ENCODE measurements around the gene ASB4. TPM values are rescaled to one million over a fixed set of nuclear protein-coding genes. Genes with fewer than 3 reads are reported as not detected.

Gene ASB4
- total and polyA plus RNA-seq, 8 donors, result 0.03 to 1.7 (median 0.28) TPM; not detected in 4

DNA sequence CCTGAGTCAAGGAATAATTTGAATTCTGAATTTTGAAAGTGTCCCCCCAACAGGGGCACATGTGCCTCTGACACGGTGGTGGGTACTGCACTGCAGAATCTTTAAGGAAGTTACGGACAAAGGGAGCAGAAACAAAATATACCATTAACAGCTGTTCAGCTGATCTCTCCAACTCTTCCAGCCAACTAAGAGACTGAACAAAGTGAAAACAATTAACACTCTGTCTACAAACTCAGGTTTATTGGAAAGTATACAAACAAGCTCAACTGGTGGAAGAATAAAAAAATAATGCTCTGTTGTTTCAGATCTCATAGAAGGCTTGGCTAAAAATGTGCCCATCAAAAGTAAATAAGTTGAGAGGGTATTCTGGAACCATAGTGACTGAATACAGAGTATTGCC, 34.4 kb downstream of the ASB4 start:
- peaks cover 0 to 4% (median 0%) of the 10 kb centered on the region in 3 donors for H3K27me3 ChIP-seq
- no peak for DNase-seq
- no peaks in the 10 kb centered on the region for H3K4me1 ChIP-seq
- no peaks in the 10 kb centered on the region for H3K36me3 ChIP-seq
- TF ChIP-seq, protein P1, sequence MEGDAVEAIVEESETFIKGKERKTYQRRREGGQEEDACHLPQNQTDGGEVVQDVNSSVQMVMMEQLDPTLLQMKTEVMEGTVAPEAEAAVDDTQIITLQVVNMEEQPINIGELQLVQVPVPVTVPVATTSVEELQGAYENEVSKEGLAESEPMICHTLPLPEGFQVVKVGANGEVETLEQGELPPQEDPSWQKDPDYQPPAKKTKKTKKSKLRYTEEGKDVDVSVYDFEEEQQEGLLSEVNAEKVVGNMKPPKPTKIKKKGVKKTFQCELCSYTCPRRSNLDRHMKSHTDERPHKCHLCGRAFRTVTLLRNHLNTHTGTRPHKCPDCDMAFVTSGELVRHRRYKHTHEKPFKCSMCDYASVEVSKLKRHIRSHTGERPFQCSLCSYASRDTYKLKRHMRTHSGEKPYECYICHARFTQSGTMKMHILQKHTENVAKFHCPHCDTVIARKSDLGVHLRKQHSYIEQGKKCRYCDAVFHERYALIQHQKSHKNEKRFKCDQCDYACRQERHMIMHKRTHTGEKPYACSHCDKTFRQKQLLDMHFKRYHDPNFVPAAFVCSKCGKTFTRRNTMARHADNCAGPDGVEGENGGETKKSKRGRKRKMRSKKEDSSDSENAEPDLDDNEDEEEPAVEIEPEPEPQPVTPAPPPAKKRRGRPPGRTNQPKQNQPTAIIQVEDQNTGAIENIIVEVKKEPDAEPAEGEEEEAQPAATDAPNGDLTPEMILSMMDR (IDR thresholded peaks at IDR 0.05), result no peak
- TF ChIP-seq POLR2A (IDR thresholded peaks at IDR 0.05) (no peak), EP300 (IDR thresholded peaks at IDR 0.05) (no peak), POLR2AphosphoS5 (IDR thresholded peaks at IDR 0.05) (no peak)
- intact Hi-C loops (cut with DNase I; ENCODE audit: low total_unique reads), result no loop called here
- 62 to 81% (median 67%) methylated on average over 2 of the region's 2 CpGs for WGBS, 5 donors
- no peaks in the 10 kb centered on the region for H3K9me3 ChIP-seq
- H3K27ac ChIP-seq, result no peak overlapping the region
- no peak overlapping the region for H3K4me3 ChIP-seq

DNA sequence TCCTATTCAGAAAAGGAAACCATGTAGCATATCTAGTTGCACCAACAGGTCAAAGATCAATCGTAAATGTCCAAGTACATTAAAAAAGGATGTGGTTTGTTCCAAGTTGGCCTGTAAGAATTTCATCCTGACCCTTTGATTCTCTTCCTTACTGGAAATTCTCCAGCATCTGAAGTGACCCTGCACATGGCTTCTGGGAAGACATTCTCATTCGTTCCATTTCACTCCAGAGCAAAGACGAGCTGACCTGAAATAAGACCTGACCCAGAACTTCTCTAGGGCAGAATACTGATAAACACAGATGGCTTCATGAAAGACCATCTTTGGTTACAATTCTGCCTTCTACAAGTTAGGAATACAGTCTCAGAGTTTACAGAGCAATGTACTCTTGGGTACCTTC, 39.8 kb downstream of the ASB4 start:
- no peak for DNase-seq
- Histone ChIP-seq H3K9me3 (no peaks in the 10 kb centered on the region), H3K4me3 (no peak overlapping the region), H3K27me3 (peaks cover 0 to 4% (median 0%) of the 10 kb centered on the region in 3 donors), H3K36me3 (no peaks in the 10 kb centered on the region), H3K27ac (no peak overlapping the region), H3K4me1 (peaks cover 0 to 7% (median 5%) of the 10 kb centered on the region in 4 donors)
- TF ChIP-seq POLR2A (IDR thresholded peaks at IDR 0.05), result no peak
- TF ChIP-seq, protein P1 (IDR thresholded peaks at IDR 0.05), result no peak
- no peak for TF ChIP-seq EP300 (IDR thresholded peaks at IDR 0.05)
- no peak for TF ChIP-seq POLR2AphosphoS5 (IDR thresholded peaks at IDR 0.05)
- intact Hi-C loops (cut with DNase I; ENCODE audit: low total_unique reads), result loop anchor here (5.0 kb wide), 1 partner anchor 162 kb away; no protein-coding TSS in a partner anchor
- WGBS, 5 donors, result 39 to 59% (median 55%) methylated on average over 3 of the region's 3 CpGs

DNA sequence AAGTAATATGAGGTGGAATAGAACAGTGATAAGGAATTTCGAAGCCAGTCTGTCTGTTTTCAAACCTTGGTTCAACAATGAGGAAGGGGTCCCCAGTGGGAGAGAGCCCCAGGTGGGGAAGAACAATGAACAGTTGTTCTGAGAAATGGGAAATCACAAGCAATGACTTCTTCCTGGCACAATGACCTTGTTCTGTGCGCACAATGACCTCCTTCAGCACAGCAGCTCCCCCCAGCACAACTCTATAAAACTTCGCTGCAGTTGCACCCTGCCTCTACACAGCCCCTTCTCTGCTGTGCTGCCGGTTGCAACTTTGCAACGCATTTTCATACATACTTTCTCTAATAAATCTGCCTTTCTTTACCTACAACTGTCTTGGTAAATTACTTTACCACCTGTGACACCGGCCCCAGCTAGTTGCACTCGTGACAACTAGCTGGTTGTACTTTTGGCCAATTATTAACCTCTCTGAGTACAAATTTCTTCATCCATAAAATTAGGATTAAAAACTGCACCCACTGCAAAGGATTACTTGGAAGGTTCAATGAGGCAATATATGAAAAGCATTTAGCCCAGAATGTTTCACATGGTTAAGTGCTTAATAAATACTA, 40.5 kb downstream of the ASB4 start:
- Histone ChIP-seq H3K27me3 (peaks cover 0 to 4% (median 0%) of the 10 kb centered on the region in 3 donors), H3K4me3 (no peak overlapping the region), H3K27ac (no peak overlapping the region), H3K36me3 (no peaks in the 10 kb centered on the region), H3K9me3 (no peaks in the 10 kb centered on the region), H3K4me1 (peaks cover 0 to 7% (median 5%) of the 10 kb centered on the region in 4 donors)
- intact Hi-C loops (cut with DNase I; ENCODE audit: low total_unique reads), result loop anchor here (5.0 kb wide), 1 partner anchor 161 kb away; no protein-coding TSS in a partner anchor
- WGBS, 5 donors, result 62 to 68% (median 65%) methylated on average over 7 of the region's 7 CpGs
- DNase-seq, result no peak
- no peak for TF ChIP-seq POLR2AphosphoS5 (IDR thresholded peaks at IDR 0.05)
- TF ChIP-seq, protein P1 (IDR thresholded peaks at IDR 0.05), result no peak
- no peak for TF ChIP-seq POLR2A (IDR thresholded peaks at IDR 0.05)
- TF ChIP-seq EP300 (IDR thresholded peaks at IDR 0.05), result no peak

GRCh38 chr7:95527033-95527775, 41.5 kb downstream of the ASB4 start:
- TF ChIP-seq POLR2AphosphoS5 (IDR thresholded peaks at IDR 0.05), result peak in 1 of 3 donors; percentile 64
- no peak for TF ChIP-seq EP300 (IDR thresholded peaks at IDR 0.05)
- TF ChIP-seq, protein P1 (IDR thresholded peaks at IDR 0.05), result peak in 5 of 7 experiments; percentile 78 to 96 (median 84)
- H3K27me3 ChIP-seq, result peaks cover 0 to 4% (median 0%) of the 10 kb centered on the region in 3 donors
- H3K4me1 ChIP-seq, result peaks cover 0 to 7% (median 5%) of the 10 kb centered on the region in 4 donors
- no peak overlapping the region for H3K4me3 ChIP-seq
- H3K27ac ChIP-seq, result no peak overlapping the region
- intact Hi-C loops (cut with DNase I; ENCODE audit: low total_unique reads), result loop anchor here (5.0 kb wide), 1 partner anchor 160 kb away; no protein-coding TSS in a partner anchor
- H3K9me3 ChIP-seq, result no peaks in the 10 kb centered on the region
- DNase-seq, result peak in 1 of 2 donors; percentile 83
- WGBS, 5 donors, result 22 to 28% (median 23%) methylated on average over 5 of the region's 5 CpGs
- no peaks in the 10 kb centered on the region for H3K36me3 ChIP-seq

All from stomach (tissue), 9 donors.